Endodermal cell (in vitro differentiated cells): ENCODE data around the gene BDH2. TPM values are rescaled to one million over a fixed set of nuclear protein-coding genes. Genes with fewer than 3 reads are reported as not detected.

Source experiments
- DNase-seq: peaks from one replicate; pipeline ENCODE4 v3.0.0-alpha.2; 2017
- H3K27ac ChIP-seq: 2 replicates; pipeline ENCODE4 v1.5.1; 2013; ENCODE audit warnings: mild to moderate bottlenecking, low read depth, low read length, moderate library complexity
- H3K27me3 ChIP-seq: 2 replicates; pipeline ENCODE4 v1.6.1; 2013; ENCODE audit warnings: mild to moderate bottlenecking, low read length, moderate library complexity; ENCODE audit not compliant: insufficient read depth, control insufficient read depth, poor library complexity, severe bottlenecking
- H3K36me3 ChIP-seq: 2 replicates; pipeline ENCODE4 v1.7.0; 2013; ENCODE audit warnings: mild to moderate bottlenecking, low read length, moderate library complexity; ENCODE audit not compliant: control insufficient read depth, insufficient read depth
- H3K4me1 ChIP-seq: one replicate; pipeline ENCODE4 v1.7.0; 2013; ENCODE audit warnings: low read length; ENCODE audit not compliant: control insufficient read depth, insufficient read depth
- H3K4me3 ChIP-seq: 2 replicates; pipeline ENCODE4 v1.5.1; 2013; ENCODE audit warnings: mild to moderate bottlenecking, low read length, moderate library complexity
- H3K9ac ChIP-seq: 2 replicates; pipeline ENCODE4 v1.6.1; 2013; ENCODE audit warnings: mild to moderate bottlenecking, low read length, moderate library complexity; ENCODE audit not compliant: poor library complexity, severe bottlenecking; ENCODE audit errors: extremely low read depth
- H3K9me3 ChIP-seq: 2 replicates; pipeline ENCODE4 v1.6.1; 2013; ENCODE audit warnings: mild to moderate bottlenecking, low read length, moderate library complexity; ENCODE audit not compliant: control insufficient read depth
- H3K27ac Mint-ChIP-seq: 2 replicates; pipeline ENCODE4 v1.8.0; 2020; ENCODE audit warnings: mixed read lengths
- H3K27me3 Mint-ChIP-seq: 2 replicates; pipeline ENCODE4 v1.8.0; 2021; ENCODE audit warnings: mild to moderate bottlenecking, mixed read lengths; ENCODE audit not compliant: insufficient read depth
- H3K36me3 Mint-ChIP-seq: 2 replicates; pipeline ENCODE4 v1.8.0; 2020; ENCODE audit warnings: low read depth, mixed read lengths
- H3K4me1 Mint-ChIP-seq: 2 replicates; pipeline ENCODE4 v1.8.0; 2020; ENCODE audit warnings: mixed read lengths
- H3K4me3 Mint-ChIP-seq: 2 replicates; pipeline ENCODE4 v1.8.0; 2020; ENCODE audit warnings: mild to moderate bottlenecking, moderate library complexity, mixed read lengths
- H3K9me3 Mint-ChIP-seq: 2 replicates; pipeline ENCODE4 v1.8.0; 2020; ENCODE audit warnings: mild to moderate bottlenecking, mixed read lengths
- WGBS, 2 experiments: methylation state at CpG; one replicate each; pipeline versions ENCODE4 v1.1.5 to v1.1.7; 2013; ENCODE audit warnings: missing lambda C conversion rate in 2 of 2, mixed read lengths in 1 of 2; ENCODE audit not compliant: insufficient coverage in 1 of 2, insufficient read length in 1 of 2; 5-methylcytosine and 5-hydroxymethylcytosine counted together
- total RNA-seq, 2 donors: library from RNA; stranded (reverse); fragmentation: NEBNext Ultra II Directional in 1 of 2; extraction: Animal tissue kit (Norgen Biotek cat#: 25700) in 1 of 2; gene quantifications; 2 replicates in 1 of 2; 3 replicates in 1 of 2; pipeline ENCODE4 v1.2.1, GENCODE V29; 2021
- TF ChIP-seq, protein P1 (sequence below): fragments of 200-600 bp; sonication (generic); conservative IDR thresholded peaks from 2 replicates; pipeline ENCODE4 v1.5.0; 2021; ENCODE audit warnings: antibody characterized with exemption, mild to moderate bottlenecking

Gene BDH2
- total RNA-seq, 2 donors from 2014 or later, result 36.1 to 46.4 TPM

DNA sequence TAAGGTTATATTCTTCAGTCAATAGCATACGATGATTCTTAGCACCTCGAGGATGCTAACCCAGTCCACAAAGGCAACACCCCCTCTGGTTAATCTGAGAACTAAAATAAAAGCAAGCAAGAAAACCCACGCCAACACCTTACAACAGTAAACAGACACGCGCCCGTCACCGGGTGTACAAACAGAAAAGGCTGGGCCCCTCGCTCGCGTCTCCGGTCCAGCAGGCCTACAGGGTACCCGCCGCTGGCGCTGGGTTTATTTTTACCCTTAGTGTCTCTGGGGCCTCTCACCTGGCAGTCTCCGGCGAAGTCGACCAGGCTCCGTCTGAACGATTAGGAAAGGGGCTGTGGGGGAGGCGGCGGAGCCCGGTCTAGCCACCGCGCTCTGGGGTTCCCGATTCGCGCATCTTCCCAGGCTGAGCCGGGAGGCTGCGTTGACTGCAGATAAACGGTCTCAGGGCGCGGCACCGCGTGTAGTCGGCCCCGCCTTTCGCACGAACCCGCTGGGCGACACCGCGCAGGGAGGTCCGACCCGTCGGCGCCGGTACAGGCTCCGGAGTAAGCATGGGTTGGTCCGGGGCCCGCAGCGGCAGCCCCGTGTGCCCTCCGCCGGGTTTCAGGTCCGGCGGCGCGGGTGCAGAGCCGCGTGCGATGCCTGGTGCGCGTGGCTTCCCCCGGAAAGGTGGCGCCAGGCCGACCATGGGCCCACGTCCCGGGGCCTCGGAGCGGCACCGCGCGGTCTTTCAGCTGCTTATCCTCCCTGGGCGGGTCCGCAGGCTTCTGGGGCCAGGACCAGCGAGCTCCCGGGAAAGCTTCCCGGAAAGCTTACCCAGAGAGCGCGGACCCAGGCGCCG lies 23.5 kb downstream of the BDH2 start:
- peak; percentile 89 for DNase-seq
- H3K27ac Mint-ChIP-seq, result peak overlapping the region; percentile 86
- Histone ChIP-seq H3K4me3 (peak overlapping the region; percentile 76), H3K9me3 (no peaks in the 10 kb centered on the region), H3K36me3 (peaks cover 5% of the 10 kb centered on the region), H3K4me1 (no peaks in the 10 kb centered on the region), H3K27ac (no peak overlapping the region), H3K27me3 (peaks cover 10% of the 10 kb centered on the region), H3K9ac (peak overlapping the region; percentile 62)
- peak overlapping the region; percentile 77 for H3K4me3 Mint-ChIP-seq
- H3K36me3 Mint-ChIP-seq, result peaks cover 5% of the 10 kb centered on the region
- WGBS, 2 experiments, result 2 to 4% methylated on average over 27 to 82 of the region's 82 CpGs
- no peaks in the 10 kb centered on the region for H3K9me3 Mint-ChIP-seq
- H3K4me1 Mint-ChIP-seq, result no peaks in the 10 kb centered on the region
- TF ChIP-seq, protein P1, sequence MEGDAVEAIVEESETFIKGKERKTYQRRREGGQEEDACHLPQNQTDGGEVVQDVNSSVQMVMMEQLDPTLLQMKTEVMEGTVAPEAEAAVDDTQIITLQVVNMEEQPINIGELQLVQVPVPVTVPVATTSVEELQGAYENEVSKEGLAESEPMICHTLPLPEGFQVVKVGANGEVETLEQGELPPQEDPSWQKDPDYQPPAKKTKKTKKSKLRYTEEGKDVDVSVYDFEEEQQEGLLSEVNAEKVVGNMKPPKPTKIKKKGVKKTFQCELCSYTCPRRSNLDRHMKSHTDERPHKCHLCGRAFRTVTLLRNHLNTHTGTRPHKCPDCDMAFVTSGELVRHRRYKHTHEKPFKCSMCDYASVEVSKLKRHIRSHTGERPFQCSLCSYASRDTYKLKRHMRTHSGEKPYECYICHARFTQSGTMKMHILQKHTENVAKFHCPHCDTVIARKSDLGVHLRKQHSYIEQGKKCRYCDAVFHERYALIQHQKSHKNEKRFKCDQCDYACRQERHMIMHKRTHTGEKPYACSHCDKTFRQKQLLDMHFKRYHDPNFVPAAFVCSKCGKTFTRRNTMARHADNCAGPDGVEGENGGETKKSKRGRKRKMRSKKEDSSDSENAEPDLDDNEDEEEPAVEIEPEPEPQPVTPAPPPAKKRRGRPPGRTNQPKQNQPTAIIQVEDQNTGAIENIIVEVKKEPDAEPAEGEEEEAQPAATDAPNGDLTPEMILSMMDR, result no peak
- peaks cover 24% of the 10 kb centered on the region for H3K27me3 Mint-ChIP-seq

DNA sequence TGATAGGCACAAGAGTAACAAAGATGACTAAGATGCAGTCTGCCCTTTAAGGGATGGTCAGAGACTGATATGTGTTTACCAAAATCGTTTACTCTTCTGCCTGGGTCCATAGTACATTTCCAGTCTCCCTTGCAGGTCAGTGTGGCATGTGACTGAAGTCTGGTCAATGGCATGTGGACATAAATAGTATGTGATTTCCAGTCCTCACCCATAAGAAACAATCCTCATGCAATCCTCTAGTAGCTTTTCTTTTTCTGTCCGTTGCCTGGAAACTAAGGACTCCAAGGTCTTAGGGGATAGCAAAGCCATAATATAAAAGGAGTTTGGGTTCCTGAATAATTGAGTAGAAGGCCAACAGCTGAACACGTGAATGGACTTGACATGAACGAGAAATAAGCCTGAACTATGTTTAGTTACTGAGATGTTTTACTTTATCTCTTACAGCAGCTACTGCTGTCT lies 24.2 kb downstream of the BDH2 start:
- Histone ChIP-seq H3K4me3 (peak overlapping the region; percentile 76), H3K4me1 (no peaks in the 10 kb centered on the region), H3K9ac (peak overlapping the region; percentile 62), H3K9me3 (no peaks in the 10 kb centered on the region), H3K36me3 (peaks cover 5% of the 10 kb centered on the region), H3K27ac (no peak overlapping the region), H3K27me3 (peaks cover 10% of the 10 kb centered on the region)
- H3K27ac Mint-ChIP-seq, result no peak overlapping the region
- H3K36me3 Mint-ChIP-seq, result peaks cover 3% of the 10 kb centered on the region
- TF ChIP-seq, protein P1, result no peak
- peaks cover 2% of the 10 kb centered on the region for H3K4me1 Mint-ChIP-seq
- no peak for DNase-seq
- H3K27me3 Mint-ChIP-seq, result peaks cover 24% of the 10 kb centered on the region
- WGBS, 2 experiments, result 53 to 68% methylated on average over 3 to 4 of the region's 4 CpGs
- peak overlapping the region; percentile 77 for H3K4me3 Mint-ChIP-seq
- H3K9me3 Mint-ChIP-seq, result no peaks in the 10 kb centered on the region

DNA sequence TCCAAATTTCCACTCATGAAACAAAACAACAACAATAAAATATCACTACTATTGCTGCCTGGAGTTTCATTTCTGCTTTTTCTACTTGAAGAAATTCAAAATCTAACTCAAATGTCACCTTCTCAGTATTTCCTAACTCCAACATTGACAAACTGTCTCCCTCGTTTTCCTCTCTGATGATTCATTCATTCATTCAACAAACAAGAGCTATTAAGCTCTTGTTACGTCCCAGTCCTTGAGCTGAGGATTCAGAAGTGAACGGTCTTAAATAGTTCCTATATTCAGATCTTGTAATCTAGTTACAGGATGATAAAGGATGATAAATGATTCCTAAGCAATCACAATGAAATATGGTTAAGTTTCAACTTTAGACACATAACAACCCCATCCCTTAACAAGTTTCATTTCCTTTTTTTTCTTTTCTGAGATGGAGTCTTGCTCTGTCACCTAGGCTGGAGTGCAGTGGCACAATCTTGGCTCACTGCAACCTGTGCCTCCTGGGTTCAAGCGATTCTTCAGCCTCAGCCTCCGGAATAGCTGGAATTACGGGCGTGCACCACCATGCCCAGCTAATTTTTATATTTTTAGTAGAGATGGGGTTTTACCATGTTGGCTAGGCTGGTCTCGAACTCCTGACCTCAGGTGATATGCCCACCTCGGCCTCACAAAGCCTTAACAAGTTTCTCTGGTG lies 24.7 kb downstream of the BDH2 start:
- Histone ChIP-seq H3K27ac (no peak overlapping the region), H3K9ac (no peak overlapping the region), H3K4me3 (no peak overlapping the region), H3K27me3 (peaks cover 10% of the 10 kb centered on the region), H3K9me3 (no peaks in the 10 kb centered on the region), H3K4me1 (no peaks in the 10 kb centered on the region), H3K36me3 (peaks cover 5% of the 10 kb centered on the region)
- WGBS, 2 experiments, result 95% methylated on average over 5 to 9 of the region's 9 CpGs
- no peak overlapping the region for H3K4me3 Mint-ChIP-seq
- no peak overlapping the region for H3K27ac Mint-ChIP-seq
- H3K9me3 Mint-ChIP-seq, result no peaks in the 10 kb centered on the region
- H3K27me3 Mint-ChIP-seq, result peaks cover 24% of the 10 kb centered on the region
- H3K4me1 Mint-ChIP-seq, result peaks cover 3% of the 10 kb centered on the region
- no peak for DNase-seq
- TF ChIP-seq, protein P1, result no peak
- peaks cover 3% of the 10 kb centered on the region for H3K36me3 Mint-ChIP-seq
